Measurements from ENCODE around the gene NFILZ. TPM values are rescaled to one million over a fixed set of nuclear protein-coding genes. Genes with fewer than 3 reads are reported as not detected.

The NFILZ gene
- total and polyA plus RNA-seq, 2 of the 8 experiments (the other 6 are each of a cell fraction or from before 2014, with no cell fraction given), result not detected

DNA sequence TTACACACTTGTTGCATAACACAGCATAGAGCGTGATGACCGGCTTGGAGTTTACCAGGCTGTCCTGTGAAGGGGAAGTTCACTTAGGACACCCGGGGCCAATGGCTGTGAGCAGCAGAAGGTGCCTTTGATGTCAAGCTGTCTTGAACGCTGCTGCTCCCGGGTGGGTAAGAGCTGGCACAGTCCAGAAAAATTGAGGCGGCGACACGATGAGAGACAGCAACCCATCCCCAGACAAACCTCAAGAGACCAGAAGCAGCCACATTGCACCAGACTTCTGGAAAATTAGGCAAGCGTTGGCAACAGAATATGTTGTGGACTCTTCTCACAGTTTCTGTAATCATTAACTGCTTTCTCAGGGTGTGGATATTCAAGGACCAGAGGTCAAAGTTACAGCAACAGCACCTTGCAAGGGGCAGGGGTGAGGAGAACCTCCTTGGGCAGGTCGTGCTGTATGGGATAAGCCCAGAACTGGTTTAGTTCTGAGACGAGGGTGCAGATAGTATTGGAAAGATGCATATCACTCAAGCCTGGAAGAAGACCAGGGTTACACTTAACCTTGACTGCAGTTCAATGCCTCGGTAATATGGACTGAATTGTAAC, 10.1 kb downstream of the NFILZ start:
- Histone ChIP-seq H3K27me3 (replicated peaks in 1 of 4; ENCODE audit: control insufficient read depth in 3 of 4, extremely low read depth in 1 of 4, insufficient read depth in 3 of 4, low read length in 3 of 4) (peaks cover 0 to 13% (median 8%) of the 10 kb centered on the region in 4 experiments; a peak in 3 of 7 replicates), H2AFZ (ENCODE audit: low read length) (no peak overlapping the region), H2BK5ac (ENCODE audit: low read depth, low read length) (no peak overlapping the region), H2BK12ac (ENCODE audit: low read depth, low read length) (no peak overlapping the region), H3K79me2 (ENCODE audit: control insufficient read depth in 1 of 2, insufficient read depth in 2 of 2, low read length in 2 of 2) (no peaks in the 10 kb centered on the region), H3K4me3 (ENCODE audit: extremely low read depth in 1 of 4, insufficient read depth in 2 of 4, low read depth in 3 of 4, low read length in 4 of 4) (no peak overlapping the region), H3K9me3 (ENCODE audit: insufficient read depth in 2 of 2, low read depth in 1 of 2, low read length in 1 of 2) (peaks cover 0 to 5% of the 10 kb centered on the region in 2 experiments; a peak in 2 of 4 replicates), H3K23ac (ENCODE audit: insufficient read length) (no peak overlapping the region), H3K4ac (replicated peaks; ENCODE audit: insufficient read length, low read depth, low read length) (no peak overlapping the region), H4K20me1 (replicated peaks in 1 of 2; ENCODE audit: control insufficient read depth in 1 of 2, insufficient read depth in 2 of 2, low read length in 2 of 2) (no peaks in the 10 kb centered on the region), H3K27ac (ENCODE audit: low read depth, low read length) (no peak overlapping the region), H2BK20ac (ENCODE audit: low read length) (no peak overlapping the region), H3K9ac (replicated peaks in 1 of 4; ENCODE audit: extremely low read depth in 1 of 4, low read depth in 3 of 4, low read length in 3 of 4) (no peak overlapping the region), H4K91ac (replicated peaks; ENCODE audit: insufficient read length, low read length) (no peak overlapping the region), H2AK5ac (ENCODE audit: low read depth, low read length) (no peak overlapping the region), H3K23me2 (ENCODE audit: low read depth, low read length) (no peaks in the 10 kb centered on the region), H3K36me3 (ENCODE audit: control insufficient read depth in 2 of 4, insufficient read depth in 4 of 4, low read length in 3 of 4) (no peaks in the 10 kb centered on the region), H2BK15ac (ENCODE audit: low read length) (no peak overlapping the region), H4K5ac (ENCODE audit: insufficient read length, low read depth, low read length) (no peak overlapping the region), H3K4me1 (replicated peaks in 1 of 4; ENCODE audit: control insufficient read depth in 3 of 4, insufficient read depth in 4 of 4, low read length in 3 of 4) (no peaks in the 10 kb centered on the region), H3K4me2 (ENCODE audit: insufficient read depth in 1 of 2, low read depth in 2 of 2, low read length in 2 of 2) (no peak overlapping the region), H3K56ac (replicated peaks; ENCODE audit: insufficient read length, low read depth, low read length) (no peak overlapping the region), H3K14ac (ENCODE audit: insufficient read length) (no peak overlapping the region), H2BK120ac (replicated peaks; ENCODE audit: low read depth, low read length) (no peak overlapping the region), H4K8ac (ENCODE audit: extremely low read depth, insufficient read depth, low read length) (no peak overlapping the region), H3K79me1 (ENCODE audit: low read depth, low read length) (no peaks in the 10 kb centered on the region), H3K18ac (ENCODE audit: extremely low read depth, low read length) (no peak overlapping the region; the same call in 1 of the 2 replicates)
- DNase-seq (ENCODE audit: low read depth in 1 of 2, low spot score in 2 of 2) (no peak), FAIRE-seq (no peak)
- WGBS, 2 experiments (ENCODE audit: extremely low coverage in 1 of 2, insufficient coverage in 1 of 2, insufficient read length in 1 of 2, insufficient replicate concordance in 2 of 2, low coverage in 1 of 2, low lambda C conversion rate in 2 of 2, missing lambda C conversion rate in 1 of 2), result 86% methylated on average over 12 of the region's 12 CpGs; no CpG with 5 or more reads in 1 of the 2 experiments
- POLR2A ChIA-PET (ENCODE audit: partially characterized antibody), result interaction anchor here (0.6 kb wide), 1 partner anchor 493 kb away, joined by 3 read pairs; no protein-coding TSS in a partner anchor
- CTCF ChIA-PET (ENCODE audit: partially characterized antibody), result interaction anchor here (0.7 to 2.2 kb wide), 3 partner anchors 9 to 19 kb away, joined by 4 to 23 read pairs (median 9); no protein-coding TSS in a partner anchor
- TF ChIP-seq, protein P1, sequence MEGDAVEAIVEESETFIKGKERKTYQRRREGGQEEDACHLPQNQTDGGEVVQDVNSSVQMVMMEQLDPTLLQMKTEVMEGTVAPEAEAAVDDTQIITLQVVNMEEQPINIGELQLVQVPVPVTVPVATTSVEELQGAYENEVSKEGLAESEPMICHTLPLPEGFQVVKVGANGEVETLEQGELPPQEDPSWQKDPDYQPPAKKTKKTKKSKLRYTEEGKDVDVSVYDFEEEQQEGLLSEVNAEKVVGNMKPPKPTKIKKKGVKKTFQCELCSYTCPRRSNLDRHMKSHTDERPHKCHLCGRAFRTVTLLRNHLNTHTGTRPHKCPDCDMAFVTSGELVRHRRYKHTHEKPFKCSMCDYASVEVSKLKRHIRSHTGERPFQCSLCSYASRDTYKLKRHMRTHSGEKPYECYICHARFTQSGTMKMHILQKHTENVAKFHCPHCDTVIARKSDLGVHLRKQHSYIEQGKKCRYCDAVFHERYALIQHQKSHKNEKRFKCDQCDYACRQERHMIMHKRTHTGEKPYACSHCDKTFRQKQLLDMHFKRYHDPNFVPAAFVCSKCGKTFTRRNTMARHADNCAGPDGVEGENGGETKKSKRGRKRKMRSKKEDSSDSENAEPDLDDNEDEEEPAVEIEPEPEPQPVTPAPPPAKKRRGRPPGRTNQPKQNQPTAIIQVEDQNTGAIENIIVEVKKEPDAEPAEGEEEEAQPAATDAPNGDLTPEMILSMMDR (IDR thresholded peaks at IDR 0.05; ENCODE audit: control extremely low read depth in 1 of 3, insufficient read depth in 1 of 3, low read depth in 1 of 3, low read length in 3 of 3), result no peak
- TF ChIP-seq FOSL1 (IDR thresholded peaks at IDR 0.05; ENCODE audit: insufficient read depth, low read depth, low read length) (no peak), CBX8 (IDR thresholded peaks at IDR 0.05; ENCODE audit: borderline replicate concordance, low read depth, low read length) (no peak), SIN3A (conservative IDR thresholded peaks at IDR 0.05 in 1 of 2, IDR thresholded peaks at IDR 0.05 in 1 of 2; ENCODE audit: low read depth in 1 of 2, low read length in 2 of 2) (no peak), POU5F1 (IDR thresholded peaks at IDR 0.05; ENCODE audit: low read depth, low read length) (no peak), SP2 (IDR thresholded peaks at IDR 0.05; ENCODE audit: low read length) (no peak), GTF2F1 (IDR thresholded peaks at IDR 0.05; ENCODE audit: borderline replicate concordance, low read depth, low read length) (no peak)
- TF ChIP-seq, protein P2, sequence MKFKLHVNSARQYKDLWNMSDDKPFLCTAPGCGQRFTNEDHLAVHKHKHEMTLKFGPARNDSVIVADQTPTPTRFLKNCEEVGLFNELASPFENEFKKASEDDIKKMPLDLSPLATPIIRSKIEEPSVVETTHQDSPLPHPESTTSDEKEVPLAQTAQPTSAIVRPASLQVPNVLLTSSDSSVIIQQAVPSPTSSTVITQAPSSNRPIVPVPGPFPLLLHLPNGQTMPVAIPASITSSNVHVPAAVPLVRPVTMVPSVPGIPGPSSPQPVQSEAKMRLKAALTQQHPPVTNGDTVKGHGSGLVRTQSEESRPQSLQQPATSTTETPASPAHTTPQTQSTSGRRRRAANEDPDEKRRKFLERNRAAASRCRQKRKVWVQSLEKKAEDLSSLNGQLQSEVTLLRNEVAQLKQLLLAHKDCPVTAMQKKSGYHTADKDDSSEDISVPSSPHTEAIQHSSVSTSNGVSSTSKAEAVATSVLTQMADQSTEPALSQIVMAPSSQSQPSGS (IDR thresholded peaks at IDR 0.05; ENCODE audit: low read length), result no peak

Measured in H1 (cell line).